WI38 (cell line): ENCODE data around the gene ZCCHC8.

Source experiments
- H3K4me3 ChIP-seq: 2 replicates; pipeline ENCODE4 v1.5.1; 2011; ENCODE audit warnings: low read depth, mild to moderate bottlenecking, control low read depth, low read length
- TF ChIP-seq, protein P1 (sequence below): IDR thresholded peaks from 2 replicates; pipeline ENCODE4 v1.5.1; 2012; ENCODE audit warnings: low read depth, mild to moderate bottlenecking, control low read depth, low read length

The ZCCHC8 gene

GRCh38 chr12:122427403-122427802 is 73.3 kb downstream of the ZCCHC8 start:
- H3K4me3 ChIP-seq, result no peak overlapping the region
- TF ChIP-seq, protein P1, sequence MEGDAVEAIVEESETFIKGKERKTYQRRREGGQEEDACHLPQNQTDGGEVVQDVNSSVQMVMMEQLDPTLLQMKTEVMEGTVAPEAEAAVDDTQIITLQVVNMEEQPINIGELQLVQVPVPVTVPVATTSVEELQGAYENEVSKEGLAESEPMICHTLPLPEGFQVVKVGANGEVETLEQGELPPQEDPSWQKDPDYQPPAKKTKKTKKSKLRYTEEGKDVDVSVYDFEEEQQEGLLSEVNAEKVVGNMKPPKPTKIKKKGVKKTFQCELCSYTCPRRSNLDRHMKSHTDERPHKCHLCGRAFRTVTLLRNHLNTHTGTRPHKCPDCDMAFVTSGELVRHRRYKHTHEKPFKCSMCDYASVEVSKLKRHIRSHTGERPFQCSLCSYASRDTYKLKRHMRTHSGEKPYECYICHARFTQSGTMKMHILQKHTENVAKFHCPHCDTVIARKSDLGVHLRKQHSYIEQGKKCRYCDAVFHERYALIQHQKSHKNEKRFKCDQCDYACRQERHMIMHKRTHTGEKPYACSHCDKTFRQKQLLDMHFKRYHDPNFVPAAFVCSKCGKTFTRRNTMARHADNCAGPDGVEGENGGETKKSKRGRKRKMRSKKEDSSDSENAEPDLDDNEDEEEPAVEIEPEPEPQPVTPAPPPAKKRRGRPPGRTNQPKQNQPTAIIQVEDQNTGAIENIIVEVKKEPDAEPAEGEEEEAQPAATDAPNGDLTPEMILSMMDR, result no peak

DNA sequence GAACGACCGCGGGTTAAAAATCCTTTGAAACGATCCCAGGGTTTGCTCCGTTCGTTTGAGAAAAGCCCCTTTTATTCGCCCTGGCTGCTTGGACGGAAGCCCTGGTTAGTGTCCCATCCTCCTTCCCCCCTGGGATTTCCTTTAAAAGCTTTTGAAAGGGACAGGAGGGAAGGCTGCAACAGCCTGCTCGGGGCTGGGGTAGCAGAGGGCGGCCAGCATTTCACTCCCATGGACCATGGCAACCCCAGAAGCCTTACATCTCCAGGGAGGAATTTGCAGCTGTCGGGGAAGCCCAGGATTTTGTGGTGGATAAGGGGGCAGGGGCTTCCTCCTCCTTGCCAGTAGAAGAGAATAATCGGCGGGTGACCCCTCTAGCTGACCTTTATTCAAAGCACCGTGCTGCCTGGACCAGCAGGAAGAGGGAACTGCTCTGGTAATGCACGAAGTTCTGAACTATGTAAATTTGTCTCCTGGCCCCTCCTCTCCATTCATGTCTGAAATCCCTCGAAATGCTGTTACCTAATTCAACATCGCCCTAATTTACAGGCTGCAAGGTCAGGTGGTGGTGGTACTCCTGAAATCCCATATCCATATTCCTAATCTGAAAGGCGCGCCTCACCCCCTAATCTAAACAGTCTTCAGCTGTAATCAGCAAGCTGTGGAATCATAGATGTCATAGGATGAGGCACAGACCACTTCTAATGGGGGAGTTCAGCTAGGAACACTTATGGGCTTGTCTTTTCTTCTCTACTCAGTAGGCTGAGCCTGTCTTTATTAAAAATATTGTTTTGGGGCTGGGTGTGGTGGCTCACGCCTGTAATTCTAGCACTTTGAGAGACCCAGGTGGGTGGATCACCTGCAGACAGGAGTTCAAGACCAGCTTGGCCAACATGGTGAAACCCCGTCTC is 77.2 kb downstream of the ZCCHC8 start:
- TF ChIP-seq, protein P1, result no peak
- H3K4me3 ChIP-seq, result peak overlapping the region; percentile 67

DNA sequence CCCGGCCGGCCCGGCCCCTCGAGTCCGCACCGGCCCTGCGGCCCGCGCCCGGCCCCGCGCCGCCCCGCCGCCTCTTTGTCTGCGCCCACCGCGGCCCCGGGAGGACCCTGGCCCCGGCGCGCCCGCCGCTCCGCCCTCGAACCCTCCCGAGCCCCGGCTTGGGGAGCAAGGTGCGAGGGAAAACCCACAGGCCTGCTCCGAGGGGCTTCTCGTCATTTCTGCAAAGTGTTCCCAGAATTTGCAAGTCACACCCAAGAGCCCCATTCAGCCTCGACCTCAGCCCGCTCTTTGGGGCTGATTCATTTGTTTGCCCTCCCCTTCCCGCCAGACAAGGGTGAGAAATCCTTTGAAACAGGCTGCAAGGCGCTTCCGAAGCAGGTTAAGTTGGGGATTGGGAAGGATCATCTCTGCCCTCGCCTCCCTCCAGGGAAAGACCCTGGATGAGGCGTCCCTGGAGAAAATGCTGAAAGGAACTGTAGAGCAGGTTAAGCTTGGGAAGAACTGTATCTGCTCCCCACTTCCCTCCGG is 77.9 kb downstream of the ZCCHC8 start:
- peak overlapping the region; percentile 67 for H3K4me3 ChIP-seq
- TF ChIP-seq, protein P1, result no peak

DNA sequence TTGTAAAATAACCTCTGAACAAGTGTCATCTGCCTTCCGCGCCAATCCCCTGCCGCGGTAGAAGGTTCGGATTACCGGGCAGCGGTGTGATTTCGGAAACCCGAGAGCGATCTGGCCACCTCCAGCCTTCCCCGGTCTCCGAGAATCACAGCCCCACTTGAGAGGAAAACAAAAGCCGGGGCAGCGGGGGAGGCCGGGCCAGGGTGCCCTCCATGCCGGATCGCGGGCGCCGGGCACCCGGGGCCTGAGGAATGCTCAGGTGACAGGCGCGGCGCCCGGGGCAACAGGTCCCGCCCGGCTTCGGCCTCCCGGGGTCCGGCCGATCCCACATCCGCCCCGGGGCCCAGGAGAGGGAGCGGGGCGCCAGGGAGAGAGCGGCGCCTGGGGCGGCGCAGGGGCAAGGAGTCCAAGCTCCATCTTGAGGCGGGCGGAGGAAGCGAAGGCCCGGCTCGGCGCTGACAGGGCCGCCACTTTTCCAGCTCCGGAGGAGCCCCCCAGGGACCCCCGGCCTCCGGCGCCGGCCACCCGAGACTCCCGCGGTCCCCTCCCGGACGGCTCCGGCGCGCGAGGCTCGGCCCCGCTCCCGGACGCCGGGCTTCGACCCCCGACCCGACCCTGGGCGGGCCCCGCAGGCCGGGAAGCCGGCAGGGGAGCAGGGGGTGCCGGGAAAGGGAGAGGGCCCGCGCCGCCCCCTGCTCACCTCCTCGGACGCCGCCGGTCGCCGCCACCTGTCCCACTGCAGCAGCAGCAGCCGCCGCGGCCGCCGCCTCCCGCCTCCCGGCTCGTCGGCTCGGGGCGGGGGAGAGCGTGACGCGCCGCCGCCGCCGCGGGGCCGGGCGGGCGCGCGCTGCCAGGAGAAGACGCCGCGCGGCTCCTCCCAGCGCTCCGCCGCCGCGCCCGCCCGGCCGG is 78.7 kb downstream of the ZCCHC8 start, which contains the start of gene CLIP1:
CLIP1 (minus strand) TSS at position 849 of the 909 bp plus-strand sequence. CDS start 42,217 bp downstream, outside the sequence.
- TF ChIP-seq, protein P1, result no peak; the same call in 1 of the 2 replicates
- H3K4me3 ChIP-seq, result peak within 1 kb of the TSS; percentile 92
